H1 (cell line): ENCODE results near the gene MVK. TPM values are rescaled to one million over a fixed set of nuclear protein-coding genes. Genes with fewer than 3 reads are reported as not detected.

ENCODE experiments used
- CTCF ChIA-PET: fragments of 300-600 bp; sonication (Branson Sonifier 250); formaldehyde crosslinking; loops from one replicate; lab custom pipeline; 2021; ENCODE audit not compliant: partially characterized antibody; lab: Charles Lee
- POLR2A ChIA-PET: fragments of 300-600 bp; sonication (Branson Sonifier 250); formaldehyde crosslinking; loops from one replicate; lab custom pipeline; 2021; ENCODE audit warnings: inconsistent platforms; ENCODE audit not compliant: partially characterized antibody; lab: Charles Lee
- DNase-seq, 2 experiments: peaks; one replicate each; pipeline versions ENCODE4 v3.0.0 to v3.0.0-alpha.2; 2010 to 2022; ENCODE audit warnings: low spot score in 2 of 2, low read depth in 1 of 2, mixed read lengths in 1 of 2
- FAIRE-seq: peaks from 2 replicates; lab custom pipeline; 2011; peaks lifted over from hg19 to GRCh38; lab: Jason Lieb, UNC
- H2AFZ ChIP-seq: 2 replicates; pipeline ENCODE4 v1.8.1; 2012; ENCODE audit warnings: low read length, inconsistent platforms
- H2AK5ac ChIP-seq: 2 replicates; pipeline ENCODE4 v1.6.1; 2013; ENCODE audit warnings: low read depth, low read length
- H2BK120ac ChIP-seq: replicated peaks from 2 replicates; pipeline ENCODE3; 2013; ENCODE audit warnings: low read depth, low read length, inconsistent platforms
- H2BK12ac ChIP-seq: 2 replicates; pipeline ENCODE4 v1.6.1; 2013; ENCODE audit warnings: low read depth, low read length
- H2BK15ac ChIP-seq: 2 replicates; pipeline ENCODE4 v1.6.1; 2013; ENCODE audit warnings: low read length
- H2BK20ac ChIP-seq: 2 replicates; pipeline ENCODE4 v1.6.1; 2013; ENCODE audit warnings: low read length
- H2BK5ac ChIP-seq: 2 replicates; pipeline ENCODE4 v1.6.1; 2013; ENCODE audit warnings: low read depth, low read length
- H3K14ac ChIP-seq: 2 replicates; pipeline ENCODE4 v1.6.1; 2013; ENCODE audit warnings: inconsistent platforms; ENCODE audit not compliant: insufficient read length
- H3K18ac ChIP-seq: 2 replicates; pipeline ENCODE4 v1.6.1; 2013; ENCODE audit warnings: low read length; ENCODE audit errors: extremely low read depth
- H3K23ac ChIP-seq: 2 replicates; pipeline ENCODE4 v1.6.1; 2013; ENCODE audit warnings: inconsistent platforms; ENCODE audit not compliant: insufficient read length
- H3K23me2 ChIP-seq: 2 replicates; pipeline ENCODE4 v1.6.1; 2013; ENCODE audit warnings: low read depth, low read length
- H3K27ac ChIP-seq: 2 replicates; pipeline ENCODE4 v1.6.1; 2011; ENCODE audit warnings: low read depth, low read length, inconsistent platforms
- H3K27me3 ChIP-seq, 4 experiments: replicated peaks in 1 of 4; 1 replicate in 1 of 4; 2 replicates in 3 of 4; pipeline versions ENCODE4 v1.6.1 to v1.8.1; 2011 to 2013; ENCODE audit warnings: low read length in 3 of 4, mild to moderate bottlenecking in 3 of 4, inconsistent platforms in 2 of 4, mixed read lengths in 2 of 4, moderate library complexity in 1 of 4; ENCODE audit not compliant: control insufficient read depth in 3 of 4, insufficient read depth in 3 of 4; ENCODE audit errors: extremely low read depth in 1 of 4
- H3K36me3 ChIP-seq, 4 experiments: 2 replicates each; pipeline versions ENCODE4 v1.6.1 to v1.8.1; 2011 to 2013; ENCODE audit warnings: mild to moderate bottlenecking in 4 of 4, low read length in 3 of 4, moderate library complexity in 2 of 4, control low read depth in 1 of 4, inconsistent platforms in 1 of 4; ENCODE audit not compliant: insufficient read depth in 4 of 4, control insufficient read depth in 2 of 4
- H3K4ac ChIP-seq: replicated peaks from 2 replicates; pipeline ENCODE3; 2013; ENCODE audit warnings: low read length, low read depth, mixed read lengths, inconsistent platforms; ENCODE audit not compliant: insufficient read length
- H3K4me1 ChIP-seq, 4 experiments: replicated peaks in 1 of 4; 1 replicate in 1 of 4; 2 replicates in 3 of 4; pipeline versions ENCODE4 v1.6.1 to v1.8.1; 2011 to 2013; ENCODE audit warnings: low read length in 3 of 4, inconsistent platforms in 2 of 4, mixed read lengths in 1 of 4; ENCODE audit not compliant: insufficient read depth in 4 of 4, control insufficient read depth in 3 of 4
- H3K4me2 ChIP-seq, 2 experiments: 2 replicates each; pipeline versions ENCODE4 v1.6.1 to v1.8.1; 2011 to 2013; ENCODE audit warnings: low read depth in 2 of 2, low read length in 2 of 2, control low read depth in 1 of 2, inconsistent platforms in 1 of 2, mild to moderate bottlenecking in 1 of 2; ENCODE audit not compliant: insufficient read depth in 1 of 2
- H3K4me3 ChIP-seq, 4 experiments: fragments of 200-600, 300-600 bp in 1 of 4; sonication (generic), shearing (Covaris generic), sonication (Bioruptor Twin) in 1 of 4; 2 replicates each; pipeline versions ENCODE4 v1.5.1 to v1.8.1; 2011 to 2016; ENCODE audit warnings: low read length in 4 of 4, low read depth in 3 of 4, control low read depth in 2 of 4, inconsistent platforms in 2 of 4, mild to moderate bottlenecking in 2 of 4, mixed read lengths in 1 of 4, moderate library complexity in 1 of 4; ENCODE audit not compliant: insufficient read depth in 2 of 4; ENCODE audit errors: extremely low read depth in 1 of 4
- H3K56ac ChIP-seq: replicated peaks from 2 replicates; pipeline ENCODE3; 2013; ENCODE audit warnings: low read depth, mild to moderate bottlenecking, mixed read lengths, low read length, inconsistent platforms; ENCODE audit not compliant: insufficient read length
- H3K79me1 ChIP-seq: 2 replicates; pipeline ENCODE4 v1.6.1; 2013; ENCODE audit warnings: low read depth, low read length, control low read depth
- H3K79me2 ChIP-seq, 2 experiments: 2 replicates each; pipeline versions ENCODE4 v1.6.1 to v1.8.1; 2012 to 2013; ENCODE audit warnings: low read length in 2 of 2, mild to moderate bottlenecking in 2 of 2, inconsistent platforms in 1 of 2; ENCODE audit not compliant: insufficient read depth in 2 of 2, control insufficient read depth in 1 of 2
- H3K9ac ChIP-seq, 4 experiments: replicated peaks in 1 of 4; 1 replicate in 1 of 4; 2 replicates in 3 of 4; pipeline versions ENCODE4 v1.6.1 to v1.8.1; 2011 to 2013; ENCODE audit warnings: low read depth in 3 of 4, low read length in 3 of 4, control low read depth in 2 of 4, mild to moderate bottlenecking in 2 of 4, moderate library complexity in 2 of 4, inconsistent platforms in 1 of 4; ENCODE audit errors: extremely low read depth in 1 of 4
- H3K9me3 ChIP-seq, 2 experiments: 2 replicates each; pipeline versions ENCODE4 v1.6.1 to v1.8.1; 2012 to 2013; ENCODE audit warnings: mild to moderate bottlenecking in 2 of 2, moderate library complexity in 2 of 2, control low read depth in 1 of 2, inconsistent platforms in 1 of 2, low read depth in 1 of 2, low read length in 1 of 2, mixed read lengths in 1 of 2; ENCODE audit not compliant: insufficient read depth in 2 of 2
- H4K20me1 ChIP-seq, 2 experiments: replicated peaks in 1 of 2; 2 replicates each; pipeline versions ENCODE3 to v1.8.1; 2011 to 2013; ENCODE audit warnings: inconsistent platforms in 2 of 2, low read length in 2 of 2, mild to moderate bottlenecking in 1 of 2; ENCODE audit not compliant: insufficient read depth in 2 of 2, control insufficient read depth in 1 of 2
- H4K5ac ChIP-seq: 2 replicates; pipeline ENCODE4 v1.6.1; 2013; ENCODE audit warnings: low read length, low read depth, mixed read lengths, inconsistent platforms; ENCODE audit not compliant: insufficient read length
- H4K8ac ChIP-seq: 2 replicates; pipeline ENCODE4 v1.8.0; 2013; ENCODE audit warnings: mild to moderate bottlenecking, moderate library complexity, low read length, inconsistent platforms; ENCODE audit not compliant: insufficient read depth; ENCODE audit errors: extremely low read depth
- H4K91ac ChIP-seq: replicated peaks from 2 replicates; pipeline ENCODE3; 2013; ENCODE audit warnings: low read length, mixed read lengths, inconsistent platforms; ENCODE audit not compliant: insufficient read length
- WGBS, 2 experiments: shearing (Covaris generic) in 1 of 2; methylation state at CpG; one replicate each; pipeline versions ENCODE4 v1.1.6 to v1.1.7; 2013 to 2015; ENCODE audit warnings: low lambda C conversion rate in 2 of 2, mixed read lengths in 2 of 2, inconsistent platforms in 1 of 2, low coverage in 1 of 2, missing lambda C conversion rate in 1 of 2; ENCODE audit not compliant: insufficient replicate concordance in 2 of 2, insufficient coverage in 1 of 2, insufficient read length in 1 of 2; ENCODE audit errors: extremely low coverage in 1 of 2, missing lambda C conversion rate in 1 of 2; 5-methylcytosine and 5-hydroxymethylcytosine counted together
- polyA plus RNA-seq, 7 experiments: library from polyadenylated mRNA; depleted of rRNA in 3 of 7; stranded (reverse) in 5 of 7; unstranded in 2 of 7; fragments of >200 nt in 5 of 7; fragments of 200-250 nt in 2 of 7; gene quantifications; 1 replicate in 5 of 7; 2 replicates in 1 of 7; 4 replicates in 1 of 7; pipeline versions ENCODE4 v1.2.1 to v1.2.3, GENCODE V29; 2011 to 2013; ENCODE audit warnings: missing spikeins in 2 of 7, mixed read lengths in 2 of 7
- total RNA-seq: library from RNA; stranded (reverse); fragmentation: NEBNext Ultra II Directional; extraction: Animal tissue kit (Norgen Biotek cat#: 25700); gene quantifications from 2 replicates; pipeline ENCODE4 v1.2.1, GENCODE V29; 2021

MVK gene
- total and polyA plus RNA-seq, 2 of the 8 experiments (the other 6 are each of a cell fraction or from before 2014, with no cell fraction given), result 15.7 to 20.9 TPM

DNA sequence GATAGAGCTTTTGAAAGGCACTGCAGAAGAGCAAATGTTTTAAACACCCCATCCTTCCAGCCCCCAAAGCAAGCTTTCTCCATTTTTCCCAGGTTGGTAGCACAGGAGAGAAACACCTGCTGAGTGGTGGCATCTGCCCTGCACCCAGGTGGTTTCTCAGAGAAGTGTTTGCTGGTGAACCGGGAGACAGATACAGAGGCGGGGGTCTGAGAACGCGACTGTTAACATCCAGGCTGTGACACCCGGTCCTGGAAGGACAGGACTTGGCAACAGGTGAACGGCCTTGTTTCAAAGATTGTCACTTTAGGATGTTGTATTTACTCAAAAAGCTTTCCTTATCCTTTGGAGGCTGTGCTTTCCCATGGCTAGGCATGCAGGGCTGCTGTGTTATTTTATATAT lies 18.8 kb upstream of the MVK start:
- DNase-seq, result no peak
- H3K9me3 ChIP-seq, result no peaks in the 10 kb centered on the region
- CTCF ChIA-PET, result interaction anchor here (0.7 to 4.9 kb wide), 4 partner anchors 16 to 37 kb away, joined by 3 to 25 read pairs (median 3); no protein-coding TSS in a partner anchor
- no peak for FAIRE-seq
- H4K20me1 ChIP-seq, result peaks cover 0 to 2% of the 10 kb centered on the region in 2 experiments
- peaks cover 0 to 4% (median 0%) of the 10 kb centered on the region in 4 experiments; a peak in 2 of 7 replicates for H3K4me1 ChIP-seq
- no peaks in the 10 kb centered on the region for H3K23me2 ChIP-seq
- H2BK12ac ChIP-seq, result no peak overlapping the region
- no peaks in the 10 kb centered on the region; a peak in 2 of 7 replicates for H3K27me3 ChIP-seq
- no peak overlapping the region for H2BK20ac ChIP-seq
- H3K56ac ChIP-seq, result no peak overlapping the region
- no peak overlapping the region for H3K23ac ChIP-seq
- no peak overlapping the region for H3K27ac ChIP-seq
- H2AFZ ChIP-seq, result no peak overlapping the region
- 87% methylated on average over 6 of the region's 6 CpGs; no CpG with 5 or more reads in 1 of the 2 experiments for WGBS, 2 experiments
- H4K8ac ChIP-seq, result no peak overlapping the region
- H3K18ac ChIP-seq, result no peak overlapping the region
- H2BK15ac ChIP-seq, result no peak overlapping the region
- H4K5ac ChIP-seq, result no peak overlapping the region
- no peaks in the 10 kb centered on the region; a peak in 1 of 8 replicates for H3K36me3 ChIP-seq
- no peak overlapping the region for H2AK5ac ChIP-seq
- no peak overlapping the region for H3K4ac ChIP-seq
- no peak overlapping the region for H3K14ac ChIP-seq
- no peak overlapping the region for H3K4me2 ChIP-seq
- POLR2A ChIA-PET, result interaction anchor here (0.6 to 1.7 kb wide), 2 partner anchors 9 to 18 kb away, joined by 3 to 4 read pairs; no protein-coding TSS in a partner anchor
- no peaks in the 10 kb centered on the region for H3K79me2 ChIP-seq
- no peak overlapping the region for H2BK120ac ChIP-seq
- no peak overlapping the region for H3K9ac ChIP-seq
- H3K4me3 ChIP-seq, result no peak overlapping the region
- H3K79me1 ChIP-seq, result no peaks in the 10 kb centered on the region
- H2BK5ac ChIP-seq, result no peak overlapping the region
- no peak overlapping the region for H4K91ac ChIP-seq
